Fibroblast of villous mesenchyme (primary cell): ENCODE measurements around the gene EXOC4. TPM values are rescaled to one million over a fixed set of nuclear protein-coding genes. Genes with fewer than 3 reads are reported as not detected.

Source experiments
- DNase-seq: peaks from one replicate; pipeline ENCODE4 v3.0.0-alpha.2; 2010; ENCODE audit warnings: low read depth
- H3K4me3 ChIP-seq: 2 replicates; pipeline ENCODE4 v1.5.1; 2011; ENCODE audit warnings: low read depth, mild to moderate bottlenecking, low read length
- total RNA-seq: library from RNA; depleted of rRNA; stranded (reverse); fragments of >200 nt; gene quantifications from 2 replicates; pipeline ENCODE4 v1.2.3, GENCODE V29; 2012
- TF ChIP-seq, protein P1 (sequence below): IDR thresholded peaks from 2 replicates; pipeline ENCODE4 v1.5.1; 2012; ENCODE audit warnings: low read depth, mild to moderate bottlenecking, low read length; ENCODE audit not compliant: insufficient read depth

The EXOC4 gene
- total RNA-seq, 1 donor, result 106 TPM

DNA sequence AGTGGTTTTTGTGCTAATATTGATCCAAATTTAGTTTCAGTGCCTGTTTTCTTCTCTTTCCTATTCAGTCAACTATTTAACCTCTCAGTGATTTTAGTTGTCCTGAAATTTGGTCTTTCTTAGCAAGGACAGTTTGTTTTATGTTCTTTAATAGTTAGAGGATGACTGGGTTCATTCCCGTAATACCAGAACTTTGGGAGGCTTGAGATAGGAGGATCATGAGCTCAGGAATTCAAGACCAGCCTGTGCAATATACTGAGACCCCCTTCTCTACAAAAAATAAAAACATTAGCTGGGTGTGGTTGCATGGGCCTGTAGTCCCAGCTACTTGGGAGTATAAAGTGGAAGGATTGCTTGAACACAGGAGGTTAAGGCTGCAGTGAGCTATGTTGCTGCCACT is 148.3 kb downstream of the EXOC4 start:
- no peak overlapping the region for H3K4me3 ChIP-seq
- DNase-seq, result peak; percentile 13
- TF ChIP-seq, protein P1, sequence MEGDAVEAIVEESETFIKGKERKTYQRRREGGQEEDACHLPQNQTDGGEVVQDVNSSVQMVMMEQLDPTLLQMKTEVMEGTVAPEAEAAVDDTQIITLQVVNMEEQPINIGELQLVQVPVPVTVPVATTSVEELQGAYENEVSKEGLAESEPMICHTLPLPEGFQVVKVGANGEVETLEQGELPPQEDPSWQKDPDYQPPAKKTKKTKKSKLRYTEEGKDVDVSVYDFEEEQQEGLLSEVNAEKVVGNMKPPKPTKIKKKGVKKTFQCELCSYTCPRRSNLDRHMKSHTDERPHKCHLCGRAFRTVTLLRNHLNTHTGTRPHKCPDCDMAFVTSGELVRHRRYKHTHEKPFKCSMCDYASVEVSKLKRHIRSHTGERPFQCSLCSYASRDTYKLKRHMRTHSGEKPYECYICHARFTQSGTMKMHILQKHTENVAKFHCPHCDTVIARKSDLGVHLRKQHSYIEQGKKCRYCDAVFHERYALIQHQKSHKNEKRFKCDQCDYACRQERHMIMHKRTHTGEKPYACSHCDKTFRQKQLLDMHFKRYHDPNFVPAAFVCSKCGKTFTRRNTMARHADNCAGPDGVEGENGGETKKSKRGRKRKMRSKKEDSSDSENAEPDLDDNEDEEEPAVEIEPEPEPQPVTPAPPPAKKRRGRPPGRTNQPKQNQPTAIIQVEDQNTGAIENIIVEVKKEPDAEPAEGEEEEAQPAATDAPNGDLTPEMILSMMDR, result no peak

DNA sequence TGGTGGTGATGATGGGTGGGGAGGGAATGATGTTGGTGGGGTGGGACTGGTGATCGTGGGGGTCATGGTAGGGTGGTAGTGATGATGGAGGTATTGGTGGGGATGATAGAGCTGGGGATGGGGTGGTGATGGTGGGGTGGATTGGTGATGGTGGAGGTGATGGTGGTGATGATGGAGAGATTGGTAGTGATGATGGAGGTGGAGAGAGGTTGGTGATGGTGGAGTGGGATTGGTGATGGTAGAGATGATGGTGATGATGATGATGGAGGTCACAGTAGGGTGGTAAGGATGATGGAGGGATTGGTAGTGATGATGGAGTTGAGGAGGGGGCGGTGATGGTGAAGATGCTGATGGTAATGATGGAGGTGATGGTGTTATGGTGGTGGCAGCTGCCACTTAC is 155.3 kb downstream of the EXOC4 start:
- TF ChIP-seq, protein P1, result no peak
- no peak overlapping the region for H3K4me3 ChIP-seq
- no peak for DNase-seq

DNA sequence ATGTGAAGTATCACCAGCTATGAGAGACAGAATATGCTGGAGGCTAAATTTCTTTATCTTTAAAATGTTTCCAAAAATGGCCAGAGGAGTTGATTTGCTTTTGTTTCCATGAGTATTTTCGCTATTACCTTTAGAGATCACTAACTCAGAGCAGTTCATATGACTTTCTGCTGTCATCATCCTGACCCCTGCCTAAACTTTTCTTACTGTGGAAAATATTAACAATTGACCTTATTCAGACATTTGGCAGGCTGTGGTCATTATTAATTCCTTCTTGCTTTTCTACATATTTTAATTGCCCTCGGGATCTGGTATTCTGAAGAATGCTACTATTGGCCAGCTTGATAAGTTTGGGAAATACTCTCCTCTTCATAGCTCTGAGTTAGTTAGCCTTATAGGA is 156.5 kb downstream of the EXOC4 start:
- H3K4me3 ChIP-seq, result no peak overlapping the region
- TF ChIP-seq, protein P1, result no peak
- DNase-seq, result no peak

DNA sequence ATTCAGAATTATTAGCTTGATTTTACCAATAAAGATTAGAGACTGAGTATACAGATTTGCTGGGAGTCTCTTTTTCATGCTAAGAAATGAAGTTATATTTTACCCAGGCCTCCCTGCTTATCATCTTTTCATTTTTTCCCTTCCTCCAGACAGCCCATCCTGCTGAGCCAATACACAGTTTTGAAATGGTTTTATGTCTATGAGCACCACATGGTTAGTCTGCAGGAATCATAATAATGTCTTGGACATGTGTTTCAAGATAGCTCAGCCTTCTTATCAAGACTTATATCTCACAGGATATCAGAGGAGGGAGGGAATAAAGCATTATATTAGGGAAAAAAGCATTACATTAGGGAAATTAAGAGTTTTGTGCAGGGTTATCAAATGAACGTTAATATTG is 157.1 kb downstream of the EXOC4 start:
- no peak for DNase-seq
- TF ChIP-seq, protein P1, result no peak
- H3K4me3 ChIP-seq, result no peak overlapping the region

DNA sequence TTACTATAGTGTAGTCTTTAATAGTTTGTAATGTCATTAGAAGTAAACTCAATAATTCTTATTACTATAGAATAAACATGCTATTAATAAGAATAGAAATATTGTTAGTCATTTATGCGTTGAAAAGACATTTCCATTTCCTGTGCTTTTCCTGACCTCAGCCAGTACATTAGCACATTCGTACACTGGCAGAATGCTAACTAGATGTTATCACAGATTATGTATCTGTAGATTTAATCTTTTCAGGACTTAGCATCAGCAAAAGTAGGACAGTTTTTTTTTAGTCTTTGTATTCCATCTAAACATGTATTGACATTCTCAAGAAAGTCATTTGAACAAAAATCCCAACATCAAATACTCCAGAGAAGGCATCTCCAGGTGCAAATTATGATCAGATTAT is 158.5 kb downstream of the EXOC4 start:
- no peak for DNase-seq
- H3K4me3 ChIP-seq, result no peak overlapping the region
- TF ChIP-seq, protein P1, result no peak

DNA sequence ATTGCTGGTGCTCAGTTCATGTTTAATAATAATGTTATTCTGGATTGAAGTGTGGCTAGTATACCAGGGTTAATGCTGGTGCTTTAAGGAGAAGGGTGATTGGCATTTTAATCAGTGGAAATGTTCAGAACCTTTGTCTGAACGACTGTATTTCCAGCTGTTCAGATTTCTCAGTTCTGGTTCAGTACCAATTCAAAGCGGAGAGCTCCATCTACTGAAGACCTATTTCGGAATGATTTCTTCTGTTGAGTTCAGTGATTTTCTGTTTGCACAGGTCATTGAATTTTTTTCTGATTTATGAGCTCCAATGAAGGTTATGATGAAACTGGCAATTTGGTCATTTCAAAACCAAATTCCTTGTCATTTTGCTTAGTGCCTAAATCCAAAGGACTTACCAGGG is 160.1 kb downstream of the EXOC4 start:
- no peak for DNase-seq
- TF ChIP-seq, protein P1, result no peak

DNA sequence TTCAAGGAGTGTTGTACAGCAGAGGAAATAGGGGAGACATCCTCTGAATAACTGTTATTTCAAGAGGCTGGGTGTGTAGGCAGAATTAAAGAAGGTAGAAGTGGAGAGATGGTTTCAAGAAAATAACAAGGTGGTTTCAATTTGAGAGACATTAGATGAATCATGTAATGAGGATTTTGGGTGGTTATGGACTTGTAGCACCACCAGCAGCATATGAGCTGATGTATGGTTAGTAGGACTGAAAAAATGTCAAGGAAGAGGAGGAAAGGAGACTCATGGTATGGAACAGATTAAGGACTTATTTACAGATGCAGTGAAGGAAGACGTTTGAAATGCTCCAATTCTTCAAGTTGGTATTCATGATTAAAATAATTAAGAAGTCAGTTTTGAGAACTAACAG is 166.2 kb downstream of the EXOC4 start:
- TF ChIP-seq, protein P1, result no peak
- H3K4me3 ChIP-seq, result no peak overlapping the region
- DNase-seq, result no peak

More for the DNA sequence above, 160.1 kb downstream of the EXOC4 start:
- H3K4me3 ChIP-seq, result no peak overlapping the region
